GM12874 (cell line): ENCODE data around the gene YIF1A.

Experiments used
- TF ChIP-seq, protein P1 (sequence below): IDR thresholded peaks from 2 replicates; pipeline ENCODE4 v1.5.1; 2011; ENCODE audit warnings: low read depth, mild to moderate bottlenecking, control low read depth, low read length, moderate library complexity; ENCODE audit not compliant: insufficient read depth

Gene YIF1A

DNA sequence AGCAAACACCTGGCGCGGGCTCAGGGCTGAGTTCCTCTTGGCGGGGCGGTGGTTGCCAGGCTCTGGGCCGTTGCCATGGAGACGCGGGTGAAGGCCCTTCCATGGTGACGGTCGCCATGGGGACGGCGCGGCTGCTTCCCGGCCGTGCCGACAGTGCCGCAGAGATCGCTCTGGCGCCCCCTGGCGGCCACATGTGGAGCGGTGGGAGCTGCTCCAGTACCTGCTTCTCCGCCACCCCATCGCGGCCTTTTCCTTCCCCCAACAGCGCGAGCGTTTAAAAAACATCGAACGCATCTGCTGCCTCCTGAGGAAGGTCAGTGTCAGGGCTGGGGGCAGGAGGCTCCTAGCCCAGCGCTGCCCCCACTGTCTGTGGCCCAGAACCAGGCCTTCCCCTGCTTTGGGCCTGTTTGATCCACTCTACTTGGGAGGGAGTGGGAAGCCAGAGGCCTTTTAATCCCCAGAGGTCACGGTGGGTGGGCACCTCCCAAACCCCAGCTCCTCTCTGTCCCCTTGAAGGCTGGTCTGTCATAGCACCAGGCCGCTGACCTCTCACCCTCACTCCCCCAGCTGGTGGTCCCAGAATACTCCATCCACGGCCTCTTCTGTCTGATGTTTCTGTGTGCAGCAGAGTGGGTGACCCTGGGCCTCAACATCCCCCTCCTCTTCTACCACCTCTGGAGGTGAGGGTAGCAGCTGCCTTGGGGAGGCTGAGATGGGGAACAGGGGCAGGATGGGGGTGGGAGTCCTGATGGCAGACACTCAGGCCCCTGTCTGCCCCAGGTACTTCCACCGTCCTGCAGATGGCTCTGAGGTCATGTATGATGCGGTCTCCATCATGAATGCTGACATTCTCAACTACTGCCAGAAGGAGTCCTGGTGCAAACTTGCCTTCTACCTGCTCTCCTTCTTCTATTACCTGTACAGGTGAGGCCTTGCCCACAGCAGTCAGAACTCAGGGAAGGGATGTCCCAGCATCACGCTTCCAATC, 6.2 kb downstream of the YIF1A start:
- TF ChIP-seq, protein P1, sequence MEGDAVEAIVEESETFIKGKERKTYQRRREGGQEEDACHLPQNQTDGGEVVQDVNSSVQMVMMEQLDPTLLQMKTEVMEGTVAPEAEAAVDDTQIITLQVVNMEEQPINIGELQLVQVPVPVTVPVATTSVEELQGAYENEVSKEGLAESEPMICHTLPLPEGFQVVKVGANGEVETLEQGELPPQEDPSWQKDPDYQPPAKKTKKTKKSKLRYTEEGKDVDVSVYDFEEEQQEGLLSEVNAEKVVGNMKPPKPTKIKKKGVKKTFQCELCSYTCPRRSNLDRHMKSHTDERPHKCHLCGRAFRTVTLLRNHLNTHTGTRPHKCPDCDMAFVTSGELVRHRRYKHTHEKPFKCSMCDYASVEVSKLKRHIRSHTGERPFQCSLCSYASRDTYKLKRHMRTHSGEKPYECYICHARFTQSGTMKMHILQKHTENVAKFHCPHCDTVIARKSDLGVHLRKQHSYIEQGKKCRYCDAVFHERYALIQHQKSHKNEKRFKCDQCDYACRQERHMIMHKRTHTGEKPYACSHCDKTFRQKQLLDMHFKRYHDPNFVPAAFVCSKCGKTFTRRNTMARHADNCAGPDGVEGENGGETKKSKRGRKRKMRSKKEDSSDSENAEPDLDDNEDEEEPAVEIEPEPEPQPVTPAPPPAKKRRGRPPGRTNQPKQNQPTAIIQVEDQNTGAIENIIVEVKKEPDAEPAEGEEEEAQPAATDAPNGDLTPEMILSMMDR, result peak; percentile 99

DNA sequence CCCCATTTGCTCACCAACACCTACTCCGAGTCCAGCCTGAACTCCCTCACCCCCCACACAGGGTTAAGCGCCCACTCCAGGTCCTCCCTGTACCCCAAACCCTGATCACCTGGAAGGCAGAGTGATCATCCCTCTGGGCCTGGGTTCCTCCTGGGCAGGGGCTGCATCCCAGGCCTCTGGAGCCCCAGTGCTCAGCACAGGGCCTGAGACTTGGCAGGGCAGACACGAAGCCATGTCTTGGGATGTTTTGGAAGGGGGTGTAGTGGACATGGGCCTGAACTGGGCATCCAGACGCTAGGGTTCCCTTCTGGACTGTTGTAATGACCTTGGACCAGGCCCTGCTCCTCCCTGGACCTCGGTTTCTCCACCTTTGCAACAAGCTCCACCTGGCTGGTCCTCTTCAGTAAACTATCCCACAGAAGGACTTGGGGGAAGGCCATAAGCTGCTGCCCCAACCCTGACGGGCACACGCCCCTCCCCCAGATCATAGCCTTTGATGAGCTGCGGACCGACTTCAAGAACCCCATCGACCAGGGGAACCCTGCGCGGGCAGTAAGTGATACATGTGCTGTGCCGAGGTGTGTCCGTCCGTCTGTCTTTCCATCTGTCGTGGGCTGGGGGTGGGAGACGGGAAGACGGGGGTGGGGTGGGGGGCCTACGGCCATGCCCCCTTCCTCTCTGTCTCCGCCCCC, 7.0 kb downstream of the YIF1A start:
- TF ChIP-seq, protein P1, result no peak

DNA sequence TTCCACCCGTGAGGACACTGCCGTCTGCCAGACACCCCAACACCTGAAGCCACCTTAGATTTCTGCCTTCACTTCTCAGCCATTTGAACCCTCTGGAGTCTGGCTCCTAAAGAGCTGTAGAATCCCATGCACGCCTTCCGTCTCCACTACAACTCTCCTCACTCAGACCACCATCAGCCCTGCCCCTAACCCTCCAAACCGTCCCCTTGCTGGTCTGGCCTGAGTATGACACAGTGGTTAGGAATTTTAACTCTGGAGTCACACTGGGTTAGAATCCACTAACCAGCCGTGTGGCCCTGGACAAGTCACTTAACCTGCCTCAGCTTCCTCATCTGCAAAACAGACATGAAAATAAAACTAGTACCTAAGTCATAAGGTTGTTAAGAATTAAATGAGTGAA, 7.9 kb downstream of the YIF1A start:
- TF ChIP-seq, protein P1, result no peak

- TF ChIP-seq, protein P1, result no peak
Observed at GRCh38 chr11:66280428-66280827, 8.5 kb downstream of the YIF1A start.

DNA sequence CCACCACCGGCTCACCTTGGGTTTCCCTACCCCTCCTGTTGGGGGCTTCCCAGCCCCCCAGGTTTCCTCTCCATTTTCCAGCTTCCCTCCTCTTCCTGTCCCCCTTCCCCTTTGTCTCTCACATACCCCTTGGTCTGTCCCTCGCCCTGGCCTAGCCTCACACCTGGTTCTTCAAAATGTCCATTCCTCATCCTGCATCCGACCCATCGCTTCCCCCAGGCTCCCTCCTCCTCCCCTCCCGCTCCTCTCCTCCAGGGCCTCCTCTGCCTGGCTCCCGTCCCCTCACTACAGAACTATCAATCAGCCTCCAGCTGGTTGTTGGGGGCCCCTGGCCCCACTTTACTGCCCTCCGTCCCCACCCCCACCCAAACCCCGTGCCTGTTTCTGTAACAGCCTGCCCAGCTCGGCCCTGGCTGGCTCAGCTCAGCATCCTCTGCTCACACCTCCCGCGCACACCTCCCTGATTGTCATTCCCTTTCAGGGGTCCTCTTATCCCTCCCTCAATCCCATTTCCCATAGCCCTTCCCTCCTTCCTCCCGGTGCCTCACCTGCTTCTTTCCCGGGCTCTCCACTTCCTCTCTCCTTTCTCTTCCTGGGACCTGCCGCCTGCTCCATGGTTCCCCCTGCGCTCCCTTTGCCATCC, 9.7 kb downstream of the YIF1A start:
- TF ChIP-seq, protein P1, result no peak

DNA sequence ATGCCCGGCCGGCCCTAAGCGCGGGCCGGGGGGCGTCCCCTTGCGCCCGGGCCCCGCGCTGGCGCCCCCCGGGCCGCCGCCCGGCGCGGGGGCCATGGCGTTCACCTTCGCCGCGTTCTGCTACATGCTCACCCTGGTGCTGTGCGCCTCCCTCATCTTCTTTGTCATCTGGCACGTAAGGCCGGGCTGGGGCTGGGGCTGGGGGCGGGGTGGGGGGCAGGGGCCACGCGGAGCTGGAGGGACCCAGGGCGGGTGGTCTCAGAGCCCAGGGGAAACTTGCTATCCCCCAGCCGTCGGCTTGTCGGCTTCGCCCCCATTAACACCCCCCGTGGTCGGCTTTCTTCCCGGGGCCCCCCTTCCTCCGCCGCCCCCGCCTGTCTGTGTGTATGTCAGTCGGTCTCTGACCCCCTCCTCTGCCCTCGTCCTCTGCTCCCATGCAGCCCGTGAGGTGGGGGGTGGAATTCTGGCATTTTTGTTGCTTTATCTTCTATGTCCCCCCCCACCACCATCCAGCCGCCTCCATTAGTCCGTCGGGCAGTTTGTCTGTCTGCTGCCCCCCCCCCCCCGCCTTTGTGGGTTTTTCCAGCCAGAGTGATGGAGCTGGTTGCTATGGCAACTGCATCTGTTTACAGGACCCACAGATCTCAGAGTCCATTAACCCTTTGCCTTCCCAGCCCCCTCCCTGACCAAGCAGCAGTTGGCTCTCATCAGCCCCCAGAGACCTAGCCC, 10.4 kb downstream of the YIF1A start:
- TF ChIP-seq, protein P1, result no peak
